AG10803 (cell line): ENCODE measurements around the gene LSM10.

Experiments
- DNase-seq: peaks from one replicate; pipeline ENCODE4 v3.0.0; 2010; ENCODE audit warnings: low read depth
- H3K4me3 ChIP-seq: 2 replicates; pipeline ENCODE4 v1.5.1; 2011; ENCODE audit warnings: mild to moderate bottlenecking, low read length, control low read depth
- TF ChIP-seq, protein P1 (sequence below): conservative IDR thresholded peaks from 2 replicates; pipeline ENCODE4 v1.5.1; 2011; ENCODE audit warnings: mild to moderate bottlenecking, low read length, control low read depth, inconsistent platforms

Gene LSM10

DNA sequence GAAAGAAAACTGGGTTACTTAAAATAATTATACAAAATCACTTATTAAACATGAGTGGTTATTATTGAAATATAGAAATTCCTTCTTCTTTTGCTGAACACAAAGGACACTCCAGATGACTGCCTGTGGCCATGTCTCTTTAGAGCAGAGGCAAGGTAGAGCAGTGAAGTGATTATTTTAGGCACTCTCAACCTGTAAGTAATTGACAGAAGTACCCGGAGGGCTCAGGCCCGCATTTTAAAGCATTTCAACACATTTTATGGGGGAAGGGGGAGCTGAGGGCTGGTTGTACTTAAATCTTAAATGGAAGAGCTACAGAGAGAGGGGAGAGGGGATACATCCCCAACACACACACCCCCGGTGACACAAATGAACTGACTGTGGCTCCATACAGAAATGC, 42.3 kb upstream of the LSM10 start:
- no peak for DNase-seq
- TF ChIP-seq, protein P1, sequence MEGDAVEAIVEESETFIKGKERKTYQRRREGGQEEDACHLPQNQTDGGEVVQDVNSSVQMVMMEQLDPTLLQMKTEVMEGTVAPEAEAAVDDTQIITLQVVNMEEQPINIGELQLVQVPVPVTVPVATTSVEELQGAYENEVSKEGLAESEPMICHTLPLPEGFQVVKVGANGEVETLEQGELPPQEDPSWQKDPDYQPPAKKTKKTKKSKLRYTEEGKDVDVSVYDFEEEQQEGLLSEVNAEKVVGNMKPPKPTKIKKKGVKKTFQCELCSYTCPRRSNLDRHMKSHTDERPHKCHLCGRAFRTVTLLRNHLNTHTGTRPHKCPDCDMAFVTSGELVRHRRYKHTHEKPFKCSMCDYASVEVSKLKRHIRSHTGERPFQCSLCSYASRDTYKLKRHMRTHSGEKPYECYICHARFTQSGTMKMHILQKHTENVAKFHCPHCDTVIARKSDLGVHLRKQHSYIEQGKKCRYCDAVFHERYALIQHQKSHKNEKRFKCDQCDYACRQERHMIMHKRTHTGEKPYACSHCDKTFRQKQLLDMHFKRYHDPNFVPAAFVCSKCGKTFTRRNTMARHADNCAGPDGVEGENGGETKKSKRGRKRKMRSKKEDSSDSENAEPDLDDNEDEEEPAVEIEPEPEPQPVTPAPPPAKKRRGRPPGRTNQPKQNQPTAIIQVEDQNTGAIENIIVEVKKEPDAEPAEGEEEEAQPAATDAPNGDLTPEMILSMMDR = no peak
- no peak overlapping the region for H3K4me3 ChIP-seq

GRCh38 chr1:36438715-36439114, 41.0 kb upstream of the LSM10 start:
- H3K4me3 ChIP-seq = no peak overlapping the region
- DNase-seq = no peak
- TF ChIP-seq, protein P1 = no peak

- no peak overlapping the region for H3K4me3 ChIP-seq
- TF ChIP-seq, protein P1 = no peak
- DNase-seq = no peak
These were observed 39.1 kb upstream of the LSM10 start for GRCh38 chr1:36436821-36437220.

GRCh38 chr1:36433102-36433501, 35.4 kb upstream of the LSM10 start:
- TF ChIP-seq, protein P1 = no peak
- no peak for DNase-seq
- no peak overlapping the region for H3K4me3 ChIP-seq

DNA sequence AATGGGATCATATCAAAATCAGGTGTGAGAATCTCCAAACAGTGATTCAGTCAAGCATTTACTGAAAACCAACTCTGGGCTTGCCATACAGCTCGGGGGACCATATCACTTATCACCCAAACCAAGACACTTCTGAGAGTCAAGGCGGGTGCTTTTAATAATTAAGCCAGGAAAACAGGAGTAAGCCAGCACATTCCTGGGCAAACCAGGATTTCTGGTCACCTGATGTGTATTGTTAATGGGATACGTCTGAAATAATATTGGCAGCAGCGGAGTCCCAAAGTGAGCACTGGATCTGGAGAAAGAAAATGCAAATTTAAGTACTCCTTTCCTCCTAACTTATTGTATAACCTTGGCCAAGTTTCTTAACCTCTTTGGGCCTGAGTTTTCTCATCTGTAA, 34.9 kb upstream of the LSM10 start:
- TF ChIP-seq, protein P1 = no peak
- no peak for DNase-seq
- H3K4me3 ChIP-seq = no peak overlapping the region

DNA sequence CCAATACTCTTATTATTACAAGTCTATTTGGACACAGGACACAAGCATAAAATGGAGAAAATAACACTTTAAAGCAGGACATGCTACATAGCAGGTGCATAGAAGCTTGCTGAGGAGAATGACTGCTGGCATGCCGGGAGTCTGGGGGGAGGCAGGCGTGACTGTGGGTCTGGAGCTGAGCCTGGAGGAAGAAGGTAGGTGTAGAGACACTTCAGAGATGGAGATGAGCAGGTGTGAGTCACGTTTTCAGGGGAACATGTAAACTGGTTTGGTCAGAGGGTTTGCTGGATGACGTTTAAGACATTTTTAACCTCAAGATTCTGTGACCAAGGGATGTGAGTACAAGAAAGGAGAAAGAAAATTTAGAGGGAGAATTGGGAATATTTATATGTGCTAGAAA, 28.1 kb upstream of the LSM10 start:
- TF ChIP-seq, protein P1 = no peak
- DNase-seq = no peak
- H3K4me3 ChIP-seq = no peak overlapping the region

GRCh38 chr1:36421649-36422048, 23.9 kb upstream of the LSM10 start:
- TF ChIP-seq, protein P1 = no peak
- no peak for DNase-seq

More at GRCh38 chr1:36421649-36422048, 23.9 kb upstream of the LSM10 start:
- no peak overlapping the region for H3K4me3 ChIP-seq
